Uterus (tissue), 4 donors: ENCODE measurements around the gene TXNDC5. TPM values are rescaled to one million over a fixed set of nuclear protein-coding genes. Genes with fewer than 3 reads are reported as not detected.

Source experiments
- DNase-seq, 2 donors: peaks; one replicate each; pipeline ENCODE4 v3.0.0-alpha.2; 2019 to 2020
- H3K27ac ChIP-seq, 2 donors: fragments of 200-600 bp; sonication (generic); 1 replicate in 1 of 2; 2 replicates in 1 of 2; pipeline ENCODE4 v1.5.1; 2016 to 2018
- H3K27me3 ChIP-seq, 2 donors: fragments of 200-600 bp; sonication (generic); one replicate each; pipeline ENCODE4 v1.5.1; 2018 to 2019; ENCODE audit warnings: control low read depth in 1 of 2
- H3K36me3 ChIP-seq, 2 donors: fragments of 200-600 bp; sonication (generic); one replicate each; pipeline ENCODE4 v1.5.1; 2019; ENCODE audit warnings: control low read depth in 1 of 2
- H3K4me1 ChIP-seq, 2 donors: fragments of 200-600 bp; sonication (generic); one replicate each; pipeline ENCODE4 v1.5.1; 2018 to 2019; ENCODE audit warnings: control low read depth in 1 of 2
- H3K4me3 ChIP-seq, 2 donors: fragments of 200-600 bp; sonication (generic); 1 replicate in 1 of 2; 2 replicates in 1 of 2; pipeline ENCODE4 v1.5.1; 2018 to 2019; ENCODE audit warnings: mild to moderate bottlenecking in 1 of 2
- H3K9me3 ChIP-seq, 2 donors: fragments of 200-600 bp; sonication (generic); one replicate each; pipeline ENCODE4 v1.5.1; 2019; ENCODE audit warnings: control low read depth in 1 of 2
- POLR2A ChIP-seq, 2 donors: fragments of 450-650 bp; IDR thresholded peaks; one replicate each; pipeline ENCODE4 v1.6.1; 2016; ENCODE audit warnings: antibody characterized with exemption in 2 of 2, mild to moderate bottlenecking in 1 of 2, moderate library complexity in 1 of 2
- intact Hi-C: fragments of 100-400 bp; cut with DNase I; formaldehyde crosslinking; loops from one replicate; pipeline ENCODE4 v1.15.1; 2023; ENCODE audit warnings: low total_unique reads
- total RNA-seq, 4 donors: library from RNA; depleted of rRNA in 3 of 4; stranded (reverse); fragments of >200 nt in 3 of 4; gene quantifications; one replicate each; pipeline versions ENCODE4 v1.1.0 to v1.2.4, GENCODE V29; 2014 to 2023
- TF ChIP-seq, protein P1 (sequence below), 4 experiments: fragments of 200-600 bp in 2 of 4; fragments of 450-650 bp in 2 of 4; sonication (generic) in 2 of 4; IDR thresholded peaks; one replicate each; pipeline ENCODE4 v1.5.1; 2016 to 2019; ENCODE audit warnings: antibody characterized with exemption in 4 of 4, mild to moderate bottlenecking in 2 of 4, moderate library complexity in 1 of 4
- donor health status: DM: yes; HTN: yes; CAD: no.

Gene TXNDC5
- total RNA-seq, 4 donors from 2014 or later, result 70.8 to 279 (median 104) TPM

GRCh38 chr6:7880718-7881107, 29.9 kb downstream of the TXNDC5 start:
- Histone ChIP-seq H3K4me1 (no peaks in the 10 kb centered on the region), H3K4me3 (no peak overlapping the region), H3K27me3 (no peaks in the 10 kb centered on the region), H3K36me3 (no peaks in the 10 kb centered on the region), H3K9me3 (no peaks in the 10 kb centered on the region), H3K27ac (no peak overlapping the region)
- TF ChIP-seq POLR2A (IDR thresholded peaks at IDR 0.05), result no peak
- TF ChIP-seq, protein P1, sequence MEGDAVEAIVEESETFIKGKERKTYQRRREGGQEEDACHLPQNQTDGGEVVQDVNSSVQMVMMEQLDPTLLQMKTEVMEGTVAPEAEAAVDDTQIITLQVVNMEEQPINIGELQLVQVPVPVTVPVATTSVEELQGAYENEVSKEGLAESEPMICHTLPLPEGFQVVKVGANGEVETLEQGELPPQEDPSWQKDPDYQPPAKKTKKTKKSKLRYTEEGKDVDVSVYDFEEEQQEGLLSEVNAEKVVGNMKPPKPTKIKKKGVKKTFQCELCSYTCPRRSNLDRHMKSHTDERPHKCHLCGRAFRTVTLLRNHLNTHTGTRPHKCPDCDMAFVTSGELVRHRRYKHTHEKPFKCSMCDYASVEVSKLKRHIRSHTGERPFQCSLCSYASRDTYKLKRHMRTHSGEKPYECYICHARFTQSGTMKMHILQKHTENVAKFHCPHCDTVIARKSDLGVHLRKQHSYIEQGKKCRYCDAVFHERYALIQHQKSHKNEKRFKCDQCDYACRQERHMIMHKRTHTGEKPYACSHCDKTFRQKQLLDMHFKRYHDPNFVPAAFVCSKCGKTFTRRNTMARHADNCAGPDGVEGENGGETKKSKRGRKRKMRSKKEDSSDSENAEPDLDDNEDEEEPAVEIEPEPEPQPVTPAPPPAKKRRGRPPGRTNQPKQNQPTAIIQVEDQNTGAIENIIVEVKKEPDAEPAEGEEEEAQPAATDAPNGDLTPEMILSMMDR (IDR thresholded peaks at IDR 0.05), result no peak
- DNase-seq, result no peak
- intact Hi-C loops, result no loop called here

- no peak for DNase-seq
- Histone ChIP-seq H3K27ac (no peak overlapping the region), H3K4me3 (no peak overlapping the region), H3K36me3 (no peaks in the 10 kb centered on the region), H3K27me3 (no peaks in the 10 kb centered on the region), H3K9me3 (no peaks in the 10 kb centered on the region), H3K4me1 (no peaks in the 10 kb centered on the region)
- intact Hi-C loops, result no loop called here
- TF ChIP-seq, protein P1 (IDR thresholded peaks at IDR 0.05), result no peak
- no peak for TF ChIP-seq POLR2A (IDR thresholded peaks at IDR 0.05)
Measured at GRCh38 chr6:7879980-7880717, 30.4 kb downstream of the TXNDC5 start.

GRCh38 chr6:7879579-7879978, 31.0 kb downstream of the TXNDC5 start:
- intact Hi-C loops, result no loop called here
- Histone ChIP-seq H3K27me3 (no peaks in the 10 kb centered on the region), H3K36me3 (no peaks in the 10 kb centered on the region), H3K4me3 (no peak overlapping the region), H3K27ac (no peak overlapping the region), H3K4me1 (no peaks in the 10 kb centered on the region), H3K9me3 (no peaks in the 10 kb centered on the region)
- TF ChIP-seq POLR2A (IDR thresholded peaks at IDR 0.05), result no peak
- DNase-seq, result no peak

DNA sequence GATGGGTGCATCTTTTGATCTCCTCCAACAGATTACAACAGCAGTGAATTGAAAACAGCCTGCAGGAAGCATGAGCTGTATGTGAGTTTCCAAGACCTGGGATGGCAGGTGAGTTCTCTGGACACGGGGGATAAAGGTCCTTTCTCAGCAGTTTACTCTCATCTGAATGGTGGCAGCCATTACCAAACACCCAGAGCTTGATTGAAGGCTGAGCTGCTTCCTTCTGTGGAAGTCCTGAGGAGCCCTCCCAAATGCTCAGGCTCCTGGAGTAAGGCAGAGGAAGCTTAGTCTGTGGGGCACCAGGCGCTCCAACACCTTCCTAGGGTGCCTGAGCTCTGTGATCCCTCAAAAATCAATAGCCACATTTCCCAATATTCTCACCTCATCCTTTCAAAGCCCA, 31.5 kb downstream of the TXNDC5 start:
- H3K4me3 ChIP-seq, result no peak overlapping the region
- DNase-seq, result no peak
- TF ChIP-seq, protein P1 (IDR thresholded peaks at IDR 0.05), result no peak
- no peak for TF ChIP-seq POLR2A (IDR thresholded peaks at IDR 0.05)
- no peaks in the 10 kb centered on the region for H3K36me3 ChIP-seq
- intact Hi-C loops, result no loop called here
- no peak overlapping the region for H3K27ac ChIP-seq
- H3K4me1 ChIP-seq, result no peaks in the 10 kb centered on the region
- no peaks in the 10 kb centered on the region for H3K9me3 ChIP-seq
- no peaks in the 10 kb centered on the region for H3K27me3 ChIP-seq

GRCh38 chr6:7878401-7878964, 32.1 kb downstream of the TXNDC5 start:
- DNase-seq, result no peak
- intact Hi-C loops, result no loop called here
- no peak for TF ChIP-seq POLR2A (IDR thresholded peaks at IDR 0.05)
- TF ChIP-seq, protein P1 (IDR thresholded peaks at IDR 0.05), result no peak
- no peaks in the 10 kb centered on the region for H3K4me1 ChIP-seq
- H3K4me3 ChIP-seq, result no peak overlapping the region
- no peaks in the 10 kb centered on the region for H3K27me3 ChIP-seq
- no peaks in the 10 kb centered on the region for H3K36me3 ChIP-seq
- no peaks in the 10 kb centered on the region for H3K9me3 ChIP-seq
- H3K27ac ChIP-seq, result no peak overlapping the region
